ENCODE measurements around the gene PIP5K1B. TPM values are rescaled to one million over a fixed set of nuclear protein-coding genes. Genes with fewer than 3 reads are reported as not detected.

Gene PIP5K1B
- total and polyA plus RNA-seq, 2 donors (not counting 3 experiments of a cell fraction or from before 2014, with no cell fraction given), result 0.27 TPM; not detected in 1

GRCh38 chr9:68847765-68848164, 142.7 kb downstream of the PIP5K1B start:
- no peaks in the 10 kb centered on the region for H3K9me3 ChIP-seq (replicated peaks; ENCODE audit: control insufficient read depth, insufficient read depth, low read length)
- intact Hi-C loops (cut with micrococcal nuclease) (no loop called here), dilution Hi-C loops (cut with MboI; ENCODE audit: extremely low pct_ligation_motif_present, low sequenced_read_pairs) (no loop called here)
- no peak for TF ChIP-seq MYC (IDR thresholded peaks at IDR 0.05; ENCODE audit: low read depth, low read length)
- TF ChIP-seq GATA2 (IDR thresholded peaks at IDR 0.05; ENCODE audit: insufficient read depth, insufficient read length, low read depth, low read length), result no peak
- no peak for TF ChIP-seq CTCF (IDR thresholded peaks at IDR 0.05; ENCODE audit: extremely low read depth in 1 of 2, insufficient read depth in 1 of 2, low read depth in 1 of 2, low read length in 2 of 2)
- no peak for TF ChIP-seq EZH2 (IDR thresholded peaks at IDR 0.05; ENCODE audit: borderline replicate concordance, low read depth, low read length, severe bottlenecking)
- TF ChIP-seq JUN (IDR thresholded peaks at IDR 0.05; ENCODE audit: borderline replicate concordance, insufficient read depth, insufficient read length, low read depth), result no peak
- no peak for TF ChIP-seq POLR2AphosphoS5 (IDR thresholded peaks at IDR 0.05; ENCODE audit: insufficient read depth, low read depth, low read length)
- TF ChIP-seq FOS (IDR thresholded peaks at IDR 0.05; ENCODE audit: borderline replicate concordance, insufficient read depth, low read length), result no peak
- no peak for TF ChIP-seq MAX (IDR thresholded peaks at IDR 0.05; ENCODE audit: insufficient read depth, insufficient read length)
- TF ChIP-seq POLR2A (IDR thresholded peaks at IDR 0.05; ENCODE audit: low read depth, low read length), result no peak
- H3K4me1 ChIP-seq (ENCODE audit: control insufficient read depth, extremely low read depth, insufficient read depth, low read length), result no peaks in the 10 kb centered on the region
- H3K4me2 ChIP-seq (ENCODE audit: insufficient read depth, low read length), result no peak overlapping the region
- DNase-seq (ENCODE audit: low read depth, low spot score), result no peak
- CTCF ChIA-PET, result interaction anchor here (1.2 kb wide), 1 partner anchor 11 kb away, joined by 3 read pairs; no protein-coding TSS in a partner anchor
- H3K27ac ChIP-seq (ENCODE audit: insufficient read depth, low read depth, low read length), result no peak overlapping the region
- H2AFZ ChIP-seq (ENCODE audit: low read depth, low read length), result no peak overlapping the region
- no peaks in the 10 kb centered on the region for H3K79me2 ChIP-seq (ENCODE audit: control insufficient read depth, insufficient read depth, low read length)
- no peak overlapping the region for H3K9ac ChIP-seq (replicated peaks; ENCODE audit: extremely low read depth, insufficient read depth, low read length)
- no peak overlapping the region for H3K4me3 ChIP-seq (replicated peaks in 1 of 3; ENCODE audit: insufficient read depth in 1 of 3, low read depth in 1 of 3, low read length in 3 of 3)
- no peaks in the 10 kb centered on the region for H4K20me1 ChIP-seq (replicated peaks; ENCODE audit: control insufficient read depth, extremely low read depth, insufficient read depth, low read length)
- POLR2A ChIA-PET, result no interaction called here
- FAIRE-seq, result no peak
- no TSS peak for BruUV-seq (replicated peaks)
- H3K27me3 ChIP-seq (ENCODE audit: control insufficient read depth in 2 of 2, insufficient read depth in 2 of 2, low read length in 2 of 2), result peaks cover 0 to 2% of the 10 kb centered on the region in 2 experiments
- H3K36me3 ChIP-seq (ENCODE audit: control insufficient read depth in 2 of 2, extremely low read depth in 1 of 2, insufficient read depth in 2 of 2, low read length in 2 of 2), result no peaks in the 10 kb centered on the region
- no peaks in the 10 kb centered on the region for H3K9me1 ChIP-seq (replicated peaks; ENCODE audit: control insufficient read depth, extremely low read depth, insufficient read depth, low read length)
